ENCODE results near the gene PSMD9.
"Not testable (repeated sequence)": the region's sequence is repeated elsewhere in the genome, so short reads cannot be mapped to it uniquely, and the experiment has no call there.

Gene PSMD9

DNA sequence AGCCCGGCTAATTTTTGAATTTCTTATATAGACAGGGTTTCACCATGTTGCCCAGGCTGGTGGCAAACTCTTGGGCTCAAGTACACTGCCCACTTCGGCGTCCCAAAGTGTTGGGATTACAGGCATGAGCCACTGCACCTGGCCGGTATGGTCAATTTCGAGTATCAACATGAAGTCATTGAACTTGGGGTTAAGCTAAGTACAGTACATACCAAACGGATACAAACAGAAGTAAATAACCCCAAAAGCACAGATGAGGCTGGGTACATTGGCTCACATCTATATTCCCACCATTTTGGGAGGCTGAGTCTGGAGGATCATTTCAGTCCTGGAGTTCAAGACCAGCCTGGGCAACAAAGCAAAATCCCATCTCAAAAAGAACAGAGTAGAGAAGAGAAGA lies 13.0 kb upstream of the PSMD9 start:
- DNase-seq (ENCODE audit: low read depth): no peak
- TF ChIP-seq, protein P1, sequence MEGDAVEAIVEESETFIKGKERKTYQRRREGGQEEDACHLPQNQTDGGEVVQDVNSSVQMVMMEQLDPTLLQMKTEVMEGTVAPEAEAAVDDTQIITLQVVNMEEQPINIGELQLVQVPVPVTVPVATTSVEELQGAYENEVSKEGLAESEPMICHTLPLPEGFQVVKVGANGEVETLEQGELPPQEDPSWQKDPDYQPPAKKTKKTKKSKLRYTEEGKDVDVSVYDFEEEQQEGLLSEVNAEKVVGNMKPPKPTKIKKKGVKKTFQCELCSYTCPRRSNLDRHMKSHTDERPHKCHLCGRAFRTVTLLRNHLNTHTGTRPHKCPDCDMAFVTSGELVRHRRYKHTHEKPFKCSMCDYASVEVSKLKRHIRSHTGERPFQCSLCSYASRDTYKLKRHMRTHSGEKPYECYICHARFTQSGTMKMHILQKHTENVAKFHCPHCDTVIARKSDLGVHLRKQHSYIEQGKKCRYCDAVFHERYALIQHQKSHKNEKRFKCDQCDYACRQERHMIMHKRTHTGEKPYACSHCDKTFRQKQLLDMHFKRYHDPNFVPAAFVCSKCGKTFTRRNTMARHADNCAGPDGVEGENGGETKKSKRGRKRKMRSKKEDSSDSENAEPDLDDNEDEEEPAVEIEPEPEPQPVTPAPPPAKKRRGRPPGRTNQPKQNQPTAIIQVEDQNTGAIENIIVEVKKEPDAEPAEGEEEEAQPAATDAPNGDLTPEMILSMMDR (IDR thresholded peaks at IDR 0.05; ENCODE audit: insufficient read depth, low read depth, low read length, missing control alignments): no peak
- no peak overlapping the region for H3K4me3 ChIP-seq (ENCODE audit: low read length)

DNA sequence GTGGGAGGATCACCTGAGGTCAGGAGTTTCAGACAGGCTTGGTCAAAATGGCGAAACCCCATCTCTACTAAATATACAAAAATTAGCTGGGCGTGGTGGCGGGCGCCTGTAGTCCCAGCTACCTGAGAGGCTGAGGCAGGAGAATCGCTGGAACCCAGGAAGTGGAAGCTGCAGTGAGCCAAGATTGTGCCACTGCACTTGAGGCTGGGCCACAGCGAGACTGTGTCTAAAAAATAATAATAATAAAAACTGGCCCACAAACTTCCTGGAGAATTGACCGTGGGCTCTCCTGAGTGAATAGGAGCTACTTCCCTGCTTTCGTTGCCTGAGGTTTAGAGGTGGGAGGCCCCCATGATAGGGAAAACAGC lies 12.5 kb upstream of the PSMD9 start:
- not testable (repeated sequence) for DNase-seq (ENCODE audit: low read depth); H3K4me3 ChIP-seq (ENCODE audit: low read length)

DNA sequence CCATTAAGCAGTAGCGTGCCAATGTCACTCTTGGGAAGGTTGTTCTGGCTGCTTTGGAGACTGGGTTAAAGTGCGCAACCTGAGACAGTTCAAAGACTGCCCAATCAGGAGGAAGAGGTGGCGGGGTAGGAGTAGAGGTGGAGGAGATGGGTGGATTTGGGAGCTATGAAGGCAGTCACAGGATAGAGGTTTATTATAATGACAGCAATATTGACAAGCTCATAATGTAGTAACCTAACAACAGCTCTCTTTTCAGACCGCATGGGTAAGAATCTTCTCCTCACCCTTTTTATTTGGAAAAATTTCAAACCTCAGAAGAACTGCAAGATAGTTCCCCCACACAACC lies 5.3 kb upstream of the PSMD9 start:
- no peak overlapping the region for H3K4me3 ChIP-seq (ENCODE audit: low read length)
- DNase-seq (ENCODE audit: low read depth): no peak
- TF ChIP-seq, protein P1 (IDR thresholded peaks at IDR 0.05; ENCODE audit: insufficient read depth, low read depth, low read length, missing control alignments): no peak

DNA sequence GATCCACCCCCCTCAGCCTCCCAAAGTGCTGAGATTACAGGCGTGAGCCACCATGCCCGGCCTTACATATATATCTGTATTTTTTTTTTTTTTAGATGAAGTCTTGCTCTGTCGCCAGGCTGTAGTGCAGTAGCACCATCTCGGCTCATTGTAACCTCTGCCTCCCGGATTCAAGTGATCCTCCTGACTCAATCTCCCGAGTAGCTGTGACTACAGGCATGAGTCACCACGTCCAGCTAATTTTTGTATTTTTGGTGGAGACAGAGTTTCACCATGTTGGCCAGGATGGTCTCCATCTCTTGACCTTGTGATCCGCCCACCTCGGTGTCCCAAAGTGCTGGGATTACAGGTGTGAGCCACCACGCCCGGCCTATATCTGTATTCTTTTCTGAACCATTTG lies 3.5 kb upstream of the PSMD9 start:
- not testable (repeated sequence) for H3K4me3 ChIP-seq (ENCODE audit: low read length)
- peak; percentile 56 for DNase-seq (ENCODE audit: low read depth)

DNA sequence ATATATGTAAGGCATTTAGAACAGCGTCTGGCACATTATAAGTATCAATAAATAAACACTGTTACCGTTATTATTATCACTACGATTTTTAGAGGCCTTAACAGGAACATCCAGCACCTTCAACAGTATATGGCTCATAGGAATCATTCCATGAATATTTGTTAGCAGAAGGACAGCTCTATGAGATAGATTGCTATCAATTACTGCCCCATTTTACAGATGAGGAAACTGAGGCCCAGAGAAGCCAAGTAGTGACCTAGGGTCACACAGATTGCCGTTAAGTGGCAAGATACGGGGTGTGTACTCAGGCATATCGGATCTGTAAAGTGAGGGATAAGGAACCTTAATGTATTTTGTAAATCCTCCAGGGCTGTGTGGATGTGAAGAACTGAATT lies 510 bp upstream of the PSMD9 start:
- peak overlapping the region; percentile 63 for H3K4me3 ChIP-seq (ENCODE audit: low read length)
- DNase-seq (ENCODE audit: low read depth): no peak
- TF ChIP-seq, protein P1 (IDR thresholded peaks at IDR 0.05; ENCODE audit: insufficient read depth, low read depth, low read length, missing control alignments): no peak

DNA sequence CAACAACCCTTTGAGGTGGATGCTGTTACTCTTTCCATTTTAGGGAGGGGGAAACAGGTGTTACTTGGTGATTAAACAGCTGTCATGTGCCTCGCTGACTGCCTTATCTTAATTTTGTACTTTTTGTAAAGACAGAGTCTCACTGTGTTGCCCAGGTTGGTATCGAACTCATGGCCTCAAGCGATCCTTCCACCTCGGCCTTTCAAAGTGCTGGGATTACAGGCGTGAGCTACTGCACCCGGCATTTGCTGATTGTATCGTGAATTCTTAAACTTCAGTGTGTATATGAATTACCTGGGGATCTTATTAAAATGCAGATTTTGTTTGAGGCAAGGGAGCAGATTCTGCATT lies 659 bp downstream of the PSMD9 start:
- TF ChIP-seq, protein P1 (IDR thresholded peaks at IDR 0.05; ENCODE audit: insufficient read depth, low read depth, low read length, missing control alignments): no peak
- peak overlapping the region; percentile 63 for H3K4me3 ChIP-seq (ENCODE audit: low read length)
- no peak for DNase-seq (ENCODE audit: low read depth)

DNA sequence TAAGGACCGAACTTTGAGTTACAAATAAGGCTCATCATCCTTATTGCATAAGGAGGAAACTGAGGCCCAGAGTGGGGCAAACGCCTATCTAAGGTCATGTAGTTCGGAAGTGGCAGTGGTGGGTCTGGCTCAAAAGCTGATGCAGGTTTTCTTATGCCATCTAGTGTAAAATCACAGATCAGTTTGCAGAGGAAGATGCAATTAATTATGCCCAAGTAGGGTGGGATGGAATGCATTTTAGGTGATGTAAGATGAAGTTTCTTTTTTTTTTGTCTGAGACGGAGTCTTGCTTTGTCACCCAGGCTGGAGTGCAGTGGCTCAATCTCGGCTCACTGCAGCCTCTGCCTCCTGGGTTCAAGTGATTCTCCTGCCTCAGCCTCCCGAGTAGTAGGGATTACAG lies 1.1 kb downstream of the PSMD9 start:
- DNase-seq (ENCODE audit: low read depth): not testable (repeated sequence)
- peak overlapping the region; percentile 63 for H3K4me3 ChIP-seq (ENCODE audit: low read length)

DNA sequence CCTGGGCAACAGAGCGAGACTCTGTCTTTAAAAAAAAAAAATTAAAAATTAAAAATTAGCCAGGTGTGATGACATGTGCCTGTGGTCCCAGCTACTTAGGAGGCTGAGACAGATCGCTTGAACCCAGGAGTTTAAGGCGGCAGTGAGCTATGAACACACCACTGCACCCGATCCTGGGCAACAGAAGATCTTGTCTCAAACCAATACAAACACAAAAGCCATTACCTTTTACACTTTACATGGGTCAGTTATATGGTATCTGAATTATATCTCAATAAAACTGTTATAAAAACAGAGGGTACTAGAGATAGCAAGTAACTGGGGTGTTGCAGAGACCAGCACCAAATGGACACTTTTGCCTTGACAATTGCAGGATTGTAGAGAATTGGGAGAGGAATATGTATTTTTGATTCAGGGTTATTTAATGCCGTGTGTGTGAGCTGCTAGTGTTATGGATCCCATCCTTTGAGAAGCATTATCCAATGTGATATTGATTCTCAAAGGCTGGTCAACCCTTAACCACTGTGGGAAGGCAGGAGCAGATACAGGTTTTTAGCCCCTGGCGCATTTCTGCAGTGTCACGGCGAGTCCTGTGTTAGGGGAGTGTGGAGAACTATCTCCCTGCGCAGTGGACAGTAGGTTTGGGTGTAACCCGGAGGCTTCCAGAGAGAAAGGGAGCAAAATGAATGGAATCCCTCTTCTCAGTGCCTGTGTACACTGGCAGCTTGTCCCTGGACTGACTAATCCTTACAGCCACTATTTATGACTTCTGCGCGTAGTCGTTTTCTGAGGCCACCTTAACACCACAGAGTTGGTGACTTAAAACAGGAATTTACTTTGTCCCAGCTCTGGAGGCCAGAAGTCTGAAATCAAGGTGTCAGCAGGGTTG lies 4.3 kb downstream of the PSMD9 start:
- no peak overlapping the region for H3K4me3 ChIP-seq (ENCODE audit: low read length)
- TF ChIP-seq, protein P1 (IDR thresholded peaks at IDR 0.05; ENCODE audit: insufficient read depth, low read depth, low read length, missing control alignments): no peak
- no peak for DNase-seq (ENCODE audit: low read depth)

All from epithelial cell of esophagus (primary cell).